K562 (cell line): ENCODE measurements around the gene IDS. TPM values are rescaled to one million over a fixed set of nuclear protein-coding genes. Genes with fewer than 3 reads are reported as not detected.

Experiments
- AFF4 ChIP-seq: sonication (generic); formaldehyde crosslinking; IDR thresholded peaks from 2 replicates; pipeline ENCODE4 v1.8.0; 2023; ENCODE audit warnings: mild to moderate bottlenecking, missing genetic modification reagents
- JUN ChIP-seq, 2 experiments: sonication (generic) in 1 of 2; formaldehyde crosslinking in 1 of 2; IDR thresholded peaks; 2 replicates each; pipeline versions ENCODE4 v1.6.1 to v1.8.0; 2012 to 2022; ENCODE audit warnings: borderline replicate concordance in 2 of 2, mild to moderate bottlenecking in 2 of 2, improper control_type of control experiment in 1 of 2, low read depth in 1 of 2, low read length in 1 of 2, missing genetic modification reagents in 1 of 2
- MAFG ChIP-seq: fragments of 450-650 bp; conservative IDR thresholded peaks from 2 replicates; pipeline ENCODE4 v1.6.1; 2016; ENCODE audit warnings: missing genetic modification characterization, missing compliant biosample characterization
- NEUROD1 ChIP-seq: fragments of 150-350 bp; IDR thresholded peaks from 2 replicates; pipeline ENCODE4 v1.6.1; 2014; ENCODE audit warnings: borderline replicate concordance, low read length, low read depth; ENCODE audit not compliant: partially characterized antibody
- NFE2 ChIP-seq: IDR thresholded peaks from 2 replicates; pipeline ENCODE4 v1.6.1; 2014; ENCODE audit warnings: antibody characterized with exemption, low read depth
- TAF15 ChIP-seq: fragments of 200-400 bp; formaldehyde crosslinking; IDR thresholded peaks from 2 replicates; pipeline ENCODE4 v1.6.1; 2017; ENCODE audit warnings: mild to moderate bottlenecking, low read depth, low read length, moderate library complexity
- TRIM24 ChIP-seq, 2 experiments: fragments of 450-650 bp; IDR thresholded peaks; 2 replicates each; pipeline ENCODE4 v1.6.1; 2016
- ZNF274 ChIP-seq: IDR thresholded peaks from 2 replicates; pipeline ENCODE4 v1.6.1; 2011; ENCODE audit warnings: low read depth, mild to moderate bottlenecking, low read length, moderate library complexity, borderline replicate concordance
- ZNF316 ChIP-seq: fragments of 450-650 bp; IDR thresholded peaks from 2 replicates; pipeline ENCODE4 v1.6.1; 2016
- polyA plus RNA-seq, 8 experiments: library from polyadenylated mRNA; depleted of rRNA in 4 of 8; stranded (reverse) in 5 of 8; unstranded in 3 of 8; fragments of >200 nt; fragmentation: Nextera tagmentation in 2 of 8; fragmentation: Illumina TruSeq in 1 of 8; extraction: Ambion mirVana in 2 of 8; extraction: Trizol in 1 of 8; gene quantifications; 2 replicates each; pipeline versions ENCODE4 v1.2.1 to v1.2.3, GENCODE V29; 2011 to 2014; ENCODE audit warnings: inconsistent platforms in 1 of 8, missing spikeins in 1 of 8
- total RNA-seq, 7 experiments: library from RNA; depleted of rRNA in 6 of 7; stranded (reverse); fragments of >200 nt in 6 of 7; fragmentation: Illumina TruSeq in 2 of 7; extraction: Trizol in 2 of 7; gene quantifications; 2 replicates each; pipeline versions ENCODE4 v1.2.1 to v1.2.3, GENCODE V29; 2011 to 2021; ENCODE audit warnings: low replicate concordance in 1 of 7

IDS gene
- total and polyA plus RNA-seq, 9 of the 15 experiments (the other 6 are each of a cell fraction or from before 2014, with no cell fraction given): 2.0 to 18.6 (median 8.6) TPM

GRCh38 chrX:149453030-149453429 lies 52.1 kb downstream of the IDS start (continued):
- TF ChIP-seq NEUROD1 (no peak), AFF4 (CRISPR knock-in tag) (no peak), ZNF316 (peak; percentile 47), MAFG (peak; percentile 84), TAF15 (no peak), TRIM24 (IDR thresholded peaks at IDR 0.05) (no peak), NFE2 (peak; percentile 28; the same call in 1 of the 2 replicates), JUN (IDR thresholded peaks at IDR 0.05; ENCODE audit: borderline replicate concordance, low read depth, low read length) (peak; percentile 55; the same call in 1 of the 2 replicates), JUN (CRISPR knock-in tag; IDR thresholded peaks at IDR 0.05; ENCODE audit: borderline replicate concordance) (no peak), ZNF274 (no peak)
